HEK293 (cell line): ENCODE data around the gene PPA1.

Experiments
- ZBTB44 ChIP-seq: fragments of 450-650 bp; IDR thresholded peaks from 2 replicates; pipeline ENCODE4 v1.5.1; 2018; ENCODE audit warnings: missing biosample characterization, mild to moderate bottlenecking, missing genetic modification characterization
- ZNF530 ChIP-seq: fragments of 450-650 bp; formaldehyde crosslinking; IDR thresholded peaks from 2 replicates; pipeline ENCODE4 v1.5.1; 2016; ENCODE audit warnings: low read depth, missing biosample characterization, missing genetic modification characterization

DNA sequence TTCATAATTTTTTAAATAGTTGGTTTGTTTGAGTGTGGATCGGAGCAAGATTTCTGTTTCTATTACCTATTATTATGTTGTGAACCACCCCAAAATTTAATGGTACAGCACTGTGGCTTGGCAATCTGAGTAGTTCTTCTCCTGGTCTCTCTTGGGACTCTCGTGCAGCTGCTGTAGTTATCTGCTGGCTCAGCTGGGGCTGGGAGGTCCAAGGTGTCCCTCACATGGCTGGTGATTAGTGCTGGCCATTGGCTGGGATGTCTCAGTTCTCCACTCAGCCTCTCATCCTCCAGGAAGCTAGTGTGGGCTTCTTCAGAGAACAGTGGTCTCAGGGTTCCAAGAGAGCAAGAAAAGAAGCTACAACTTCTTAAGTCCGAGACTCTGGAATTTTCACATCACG is 35.1 kb upstream of the PPA1 start:
- no peak for TF ChIP-seq ZBTB44
- no peak for TF ChIP-seq ZNF530
